ENCODE measurements around the gene NUP93.

GRCh38 chr16:56810954-56811353, 81.0 kb downstream of the NUP93 start:
- TF ChIP-seq, protein P1, sequence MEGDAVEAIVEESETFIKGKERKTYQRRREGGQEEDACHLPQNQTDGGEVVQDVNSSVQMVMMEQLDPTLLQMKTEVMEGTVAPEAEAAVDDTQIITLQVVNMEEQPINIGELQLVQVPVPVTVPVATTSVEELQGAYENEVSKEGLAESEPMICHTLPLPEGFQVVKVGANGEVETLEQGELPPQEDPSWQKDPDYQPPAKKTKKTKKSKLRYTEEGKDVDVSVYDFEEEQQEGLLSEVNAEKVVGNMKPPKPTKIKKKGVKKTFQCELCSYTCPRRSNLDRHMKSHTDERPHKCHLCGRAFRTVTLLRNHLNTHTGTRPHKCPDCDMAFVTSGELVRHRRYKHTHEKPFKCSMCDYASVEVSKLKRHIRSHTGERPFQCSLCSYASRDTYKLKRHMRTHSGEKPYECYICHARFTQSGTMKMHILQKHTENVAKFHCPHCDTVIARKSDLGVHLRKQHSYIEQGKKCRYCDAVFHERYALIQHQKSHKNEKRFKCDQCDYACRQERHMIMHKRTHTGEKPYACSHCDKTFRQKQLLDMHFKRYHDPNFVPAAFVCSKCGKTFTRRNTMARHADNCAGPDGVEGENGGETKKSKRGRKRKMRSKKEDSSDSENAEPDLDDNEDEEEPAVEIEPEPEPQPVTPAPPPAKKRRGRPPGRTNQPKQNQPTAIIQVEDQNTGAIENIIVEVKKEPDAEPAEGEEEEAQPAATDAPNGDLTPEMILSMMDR (conservative IDR thresholded peaks at IDR 0.05; ENCODE audit: low read depth in 2 of 2), result no peak
- no peak for TF ChIP-seq EZH2 (IDR thresholded peaks at IDR 0.05; ENCODE audit: low read depth, unreplicated experiment)
- TF ChIP-seq POLR2AphosphoS5 (IDR thresholded peaks at IDR 0.05; ENCODE audit: low read depth), result no peak
- TF ChIP-seq STAT1 (IDR thresholded peaks at IDR 0.05; ENCODE audit: unreplicated experiment), result no peak
- TF ChIP-seq EZH2phosphoT487 (IDR thresholded peaks at IDR 0.05; ENCODE audit: unreplicated experiment), result no peak
- TF ChIP-seq REST (IDR thresholded peaks at IDR 0.05; ENCODE audit: unreplicated experiment), result no peak
- no peak for TF ChIP-seq CREB1 (CRISPR knock-in tag; IDR thresholded peaks at IDR 0.05; ENCODE audit: low read depth)
- TF ChIP-seq ZNF331 (CRISPR knock-in tag; IDR thresholded peaks at IDR 0.05; ENCODE audit: low read depth), result no peak
- no peak for TF ChIP-seq JUNB (IDR thresholded peaks at IDR 0.05; ENCODE audit: unreplicated experiment)
- no peak for TF ChIP-seq ZNF462 (CRISPR knock-in tag; IDR thresholded peaks at IDR 0.05)
- TF ChIP-seq, protein P2, sequence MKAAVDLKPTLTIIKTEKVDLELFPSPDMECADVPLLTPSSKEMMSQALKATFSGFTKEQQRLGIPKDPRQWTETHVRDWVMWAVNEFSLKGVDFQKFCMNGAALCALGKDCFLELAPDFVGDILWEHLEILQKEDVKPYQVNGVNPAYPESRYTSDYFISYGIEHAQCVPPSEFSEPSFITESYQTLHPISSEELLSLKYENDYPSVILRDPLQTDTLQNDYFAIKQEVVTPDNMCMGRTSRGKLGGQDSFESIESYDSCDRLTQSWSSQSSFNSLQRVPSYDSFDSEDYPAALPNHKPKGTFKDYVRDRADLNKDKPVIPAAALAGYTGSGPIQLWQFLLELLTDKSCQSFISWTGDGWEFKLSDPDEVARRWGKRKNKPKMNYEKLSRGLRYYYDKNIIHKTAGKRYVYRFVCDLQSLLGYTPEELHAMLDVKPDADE (IDR thresholded peaks at IDR 0.05), result no peak
- no peak for TF ChIP-seq NANOG (IDR thresholded peaks at IDR 0.05; ENCODE audit: borderline replicate concordance)

Data from GM23338 (cell line).